Measurements from ENCODE around the gene MAPRE2. TPM values are rescaled to one million over a fixed set of nuclear protein-coding genes. Genes with fewer than 3 reads are reported as not detected.

MAPRE2 gene
- total RNA-seq, 1 donor from 2014 or later = 14.8 TPM

DNA sequence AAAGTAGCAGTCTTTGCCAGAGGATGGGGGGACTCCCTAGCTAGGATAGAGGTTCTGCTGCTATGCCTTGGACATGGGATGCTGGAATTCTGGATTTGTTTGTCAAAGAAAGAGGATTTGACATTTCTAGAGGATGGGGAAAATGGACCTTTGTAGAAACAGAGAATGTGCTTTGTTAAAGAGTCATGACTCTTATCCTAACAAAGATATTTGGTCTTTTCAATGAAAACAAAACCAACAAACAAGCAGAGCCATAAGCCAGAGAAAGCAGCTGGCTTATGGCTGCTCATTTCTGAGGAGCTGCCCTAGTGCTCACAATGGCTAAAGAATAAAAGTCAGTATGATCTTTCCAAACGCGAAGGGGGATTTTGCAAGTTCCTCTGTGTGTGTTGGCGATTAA lies 40.8 kb upstream of the MAPRE2 start:
- H3K4me3 ChIP-seq (ENCODE audit: low read depth, low read length) = no peak overlapping the region
- TF ChIP-seq, protein P1, sequence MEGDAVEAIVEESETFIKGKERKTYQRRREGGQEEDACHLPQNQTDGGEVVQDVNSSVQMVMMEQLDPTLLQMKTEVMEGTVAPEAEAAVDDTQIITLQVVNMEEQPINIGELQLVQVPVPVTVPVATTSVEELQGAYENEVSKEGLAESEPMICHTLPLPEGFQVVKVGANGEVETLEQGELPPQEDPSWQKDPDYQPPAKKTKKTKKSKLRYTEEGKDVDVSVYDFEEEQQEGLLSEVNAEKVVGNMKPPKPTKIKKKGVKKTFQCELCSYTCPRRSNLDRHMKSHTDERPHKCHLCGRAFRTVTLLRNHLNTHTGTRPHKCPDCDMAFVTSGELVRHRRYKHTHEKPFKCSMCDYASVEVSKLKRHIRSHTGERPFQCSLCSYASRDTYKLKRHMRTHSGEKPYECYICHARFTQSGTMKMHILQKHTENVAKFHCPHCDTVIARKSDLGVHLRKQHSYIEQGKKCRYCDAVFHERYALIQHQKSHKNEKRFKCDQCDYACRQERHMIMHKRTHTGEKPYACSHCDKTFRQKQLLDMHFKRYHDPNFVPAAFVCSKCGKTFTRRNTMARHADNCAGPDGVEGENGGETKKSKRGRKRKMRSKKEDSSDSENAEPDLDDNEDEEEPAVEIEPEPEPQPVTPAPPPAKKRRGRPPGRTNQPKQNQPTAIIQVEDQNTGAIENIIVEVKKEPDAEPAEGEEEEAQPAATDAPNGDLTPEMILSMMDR (conservative IDR thresholded peaks at IDR 0.05; ENCODE audit: low read depth, low read length) = no peak
- no peak for DNase-seq (ENCODE audit: low read depth)

DNA sequence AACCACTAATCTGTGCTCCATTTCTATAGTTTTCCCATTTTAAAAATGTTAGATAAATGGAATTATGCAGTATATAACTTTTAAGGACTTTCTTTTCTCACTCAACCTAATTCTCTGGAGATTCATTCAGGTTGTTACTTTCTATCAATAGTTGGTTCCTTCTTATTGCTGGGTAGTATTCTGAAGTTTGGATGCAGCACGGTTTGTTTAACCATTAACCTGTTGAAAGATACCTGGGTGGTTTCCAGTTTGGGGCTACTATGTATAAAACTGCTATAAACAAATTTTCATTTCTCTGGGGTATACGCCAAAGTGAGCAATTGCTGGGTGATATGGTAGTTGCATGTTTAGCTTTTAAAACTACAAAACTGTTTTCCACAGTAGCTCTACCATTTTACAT lies 39.1 kb upstream of the MAPRE2 start:
- no peak overlapping the region for H3K4me3 ChIP-seq (ENCODE audit: low read depth, low read length)
- TF ChIP-seq, protein P1 (conservative IDR thresholded peaks at IDR 0.05; ENCODE audit: low read depth, low read length) = no peak
- no peak for DNase-seq (ENCODE audit: low read depth)

DNA sequence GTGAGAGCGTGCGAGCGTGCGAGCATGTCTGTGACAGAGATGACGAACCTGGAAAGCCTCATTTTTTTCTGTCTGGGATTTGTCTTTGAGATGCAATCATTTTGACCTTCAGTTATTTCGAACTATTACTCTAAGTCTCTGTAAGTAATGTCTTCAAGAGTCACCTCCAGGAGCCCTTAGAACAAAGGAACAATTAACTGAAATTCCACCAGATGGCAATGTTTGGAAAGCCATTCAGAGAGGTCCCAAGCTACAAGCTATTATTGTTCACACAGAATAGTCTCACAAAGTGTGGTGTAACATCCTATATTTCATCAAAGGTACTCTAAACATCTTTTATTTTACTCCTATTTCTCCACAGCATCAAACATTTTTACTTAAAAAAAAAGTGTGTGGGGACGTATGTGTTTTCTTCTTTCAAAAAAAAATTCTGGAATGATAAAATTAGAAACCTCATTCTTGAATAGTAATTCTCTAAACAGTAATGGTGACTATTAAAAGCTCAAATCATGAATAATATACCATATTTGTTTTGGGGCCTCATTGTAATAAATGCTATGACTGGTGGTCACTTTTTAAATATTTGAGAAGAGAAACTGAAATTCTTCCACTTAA lies 35.1 kb upstream of the MAPRE2 start:
- H3K4me3 ChIP-seq (ENCODE audit: low read depth, low read length) = no peak overlapping the region
- peak; percentile 30 for DNase-seq (ENCODE audit: low read depth)
- TF ChIP-seq, protein P1 (conservative IDR thresholded peaks at IDR 0.05; ENCODE audit: low read depth, low read length) = peak; percentile 75

DNA sequence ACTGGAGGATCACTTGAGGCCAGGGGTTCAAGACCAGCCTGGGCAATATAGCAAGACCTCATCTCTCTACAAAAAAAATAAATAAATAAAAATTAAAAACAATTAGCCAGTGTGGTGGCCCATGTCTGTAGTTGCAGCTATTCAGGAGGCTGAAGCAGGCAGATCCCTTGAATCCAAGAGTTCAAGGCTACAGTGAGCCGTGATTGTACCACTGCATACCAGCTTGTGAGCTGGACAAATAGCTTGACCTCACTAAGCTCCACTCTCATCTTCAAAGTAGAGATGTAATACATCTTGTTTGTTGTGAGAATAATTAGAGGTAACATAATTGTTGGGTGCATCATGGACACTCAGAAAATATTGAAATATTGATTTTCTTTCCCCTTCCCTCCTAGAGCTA lies 31.1 kb upstream of the MAPRE2 start:
- no peak for DNase-seq (ENCODE audit: low read depth)
- no peak overlapping the region for H3K4me3 ChIP-seq (ENCODE audit: low read depth, low read length)
- TF ChIP-seq, protein P1 (conservative IDR thresholded peaks at IDR 0.05; ENCODE audit: low read depth, low read length) = no peak

DNA sequence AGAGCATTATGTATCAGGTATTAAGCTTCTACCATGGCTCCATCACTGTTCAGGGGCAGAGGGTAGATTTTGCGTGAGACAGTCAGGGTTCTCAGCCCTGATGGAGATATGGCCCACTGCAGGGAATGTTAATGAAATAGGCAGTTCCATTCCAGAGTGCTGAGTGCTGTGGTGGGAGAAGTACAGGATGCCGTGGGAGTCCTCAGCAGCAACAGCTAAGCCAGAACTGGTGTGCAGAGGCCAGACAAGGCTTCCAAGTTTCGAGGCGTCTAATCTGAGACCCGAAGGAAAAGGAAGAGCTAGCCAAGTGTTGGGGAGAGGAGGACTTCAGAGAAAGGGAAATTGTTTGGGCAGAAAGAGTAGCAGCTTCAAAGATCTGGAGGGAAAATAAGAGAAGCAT lies 30.2 kb upstream of the MAPRE2 start:
- no peak overlapping the region for H3K4me3 ChIP-seq (ENCODE audit: low read depth, low read length)
- no peak for DNase-seq (ENCODE audit: low read depth)
- TF ChIP-seq, protein P1 (conservative IDR thresholded peaks at IDR 0.05; ENCODE audit: low read depth, low read length) = no peak

DNA sequence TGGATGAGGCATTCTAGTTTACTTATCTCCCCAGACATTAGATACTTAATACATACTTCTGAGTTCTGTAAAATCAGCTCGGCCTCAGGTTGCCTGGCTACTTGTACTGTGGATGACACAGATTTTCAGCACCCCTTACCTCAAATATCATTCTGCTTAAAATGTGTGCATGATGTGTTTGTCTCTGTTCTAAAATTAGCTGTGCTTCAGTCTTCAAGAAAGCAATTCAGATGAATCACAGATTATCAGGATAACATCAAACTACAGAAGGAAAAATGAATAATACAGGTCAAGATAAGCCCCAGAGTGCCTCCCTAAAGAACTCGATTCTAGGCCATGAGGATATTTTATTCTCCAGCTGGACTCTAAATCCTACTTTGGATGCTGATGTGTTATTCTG lies 21.3 kb upstream of the MAPRE2 start:
- no peak overlapping the region for H3K4me3 ChIP-seq (ENCODE audit: low read depth, low read length)
- no peak for DNase-seq (ENCODE audit: low read depth)
- TF ChIP-seq, protein P1 (conservative IDR thresholded peaks at IDR 0.05; ENCODE audit: low read depth, low read length) = no peak

DNA sequence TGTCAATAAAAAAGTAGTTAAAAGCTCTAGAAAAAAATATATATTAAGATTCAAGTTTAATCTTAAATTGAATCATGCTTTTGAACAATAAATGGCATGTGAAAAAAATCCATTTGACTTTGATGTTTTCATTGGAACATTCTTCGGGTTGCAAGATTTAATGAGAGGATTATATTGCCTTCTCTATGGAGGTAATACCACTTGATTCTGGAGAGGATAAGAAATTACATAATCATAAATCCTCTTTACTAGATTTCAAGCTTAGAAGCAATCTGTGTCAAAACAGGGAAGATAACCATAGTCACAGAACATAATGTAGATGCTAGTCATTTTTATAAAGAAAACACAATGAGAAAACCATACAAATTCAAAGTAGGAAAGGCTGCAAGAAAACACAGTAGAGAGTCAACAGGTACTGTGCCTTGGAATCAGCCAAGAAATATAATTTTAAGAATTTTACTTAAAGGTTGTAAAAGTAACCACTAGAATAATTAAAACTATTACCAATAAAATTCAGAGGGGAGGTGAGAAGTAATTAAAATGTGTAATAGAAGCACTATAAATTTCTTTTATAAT lies 18.7 kb upstream of the MAPRE2 start:
- DNase-seq (ENCODE audit: low read depth) = no peak
- TF ChIP-seq, protein P1 (conservative IDR thresholded peaks at IDR 0.05; ENCODE audit: low read depth, low read length) = no peak
- no peak overlapping the region for H3K4me3 ChIP-seq (ENCODE audit: low read depth, low read length)
